PFSK-1 (cell line): ENCODE results near the gene SRD5A2.

Source experiments
- FOXP2 ChIP-seq: optimal IDR thresholded peaks from 2 replicates; pipeline ENCODE3; 2011; ENCODE audit warnings: borderline replicate concordance, control low read depth, inconsistent platforms; ENCODE audit not compliant: insufficient read depth; ENCODE audit errors: extremely low read length, extremely low read depth
- POLR2AphosphoS5 ChIP-seq: IDR thresholded peaks from 2 replicates; pipeline ENCODE4 v1.6.1; 2012; ENCODE audit warnings: low read depth, mild to moderate bottlenecking, control low read depth, low read length, moderate library complexity
- SIN3A ChIP-seq: IDR thresholded peaks from 2 replicates; pipeline ENCODE4 v1.6.1; 2012; ENCODE audit warnings: mild to moderate bottlenecking, low read length, moderate library complexity, borderline replicate concordance; ENCODE audit not compliant: insufficient read depth
- TAF1 ChIP-seq: IDR thresholded peaks from 2 replicates; pipeline ENCODE4 v1.6.1; 2012; ENCODE audit warnings: low read length, control low read depth, borderline replicate concordance; ENCODE audit not compliant: insufficient read depth
- TF ChIP-seq, protein P1 (sequence below), 2 experiments: IDR thresholded peaks; 2 replicates each; pipeline versions ENCODE4 v1.6.1 to v1.8.0; 2011 to 2012; ENCODE audit warnings: low read depth in 2 of 2, low read length in 2 of 2, control low read depth in 1 of 2, inconsistent platforms in 1 of 2, mild to moderate bottlenecking in 1 of 2, moderate library complexity in 1 of 2; ENCODE audit not compliant: insufficient read depth in 1 of 2

The SRD5A2 gene

DNA sequence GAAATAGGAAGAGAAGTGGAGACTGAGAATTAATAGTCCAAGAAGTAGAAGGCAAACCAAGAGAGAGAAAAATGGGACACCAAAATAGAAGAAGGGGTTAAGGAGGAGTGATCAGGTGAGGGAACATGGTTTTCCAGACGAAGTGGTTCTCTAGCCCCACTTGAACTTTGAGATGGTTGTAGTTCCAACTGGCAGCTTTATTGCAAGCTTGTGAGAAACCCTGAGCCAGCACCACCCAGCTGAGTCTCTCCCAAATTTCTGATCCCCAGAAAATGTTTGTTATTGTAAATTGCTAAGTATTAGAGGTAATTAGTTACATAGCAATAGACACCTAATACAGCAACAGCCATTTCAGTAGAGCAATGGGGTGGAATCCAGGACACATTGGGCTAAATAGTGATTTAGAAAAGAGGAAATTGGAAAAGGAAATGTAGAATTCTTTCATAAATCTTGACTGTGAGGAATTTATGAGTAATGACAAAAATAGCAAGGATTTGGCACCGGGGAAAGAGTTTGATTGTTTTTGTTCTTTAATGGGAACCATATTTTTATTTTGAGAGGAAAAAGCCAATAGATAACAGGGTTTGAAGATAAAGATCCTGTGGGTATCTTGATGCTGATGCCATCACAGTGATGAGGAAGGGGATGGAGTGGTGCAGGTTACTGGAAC, 104.1 kb downstream of the SRD5A2 start:
- TF ChIP-seq, protein P1, sequence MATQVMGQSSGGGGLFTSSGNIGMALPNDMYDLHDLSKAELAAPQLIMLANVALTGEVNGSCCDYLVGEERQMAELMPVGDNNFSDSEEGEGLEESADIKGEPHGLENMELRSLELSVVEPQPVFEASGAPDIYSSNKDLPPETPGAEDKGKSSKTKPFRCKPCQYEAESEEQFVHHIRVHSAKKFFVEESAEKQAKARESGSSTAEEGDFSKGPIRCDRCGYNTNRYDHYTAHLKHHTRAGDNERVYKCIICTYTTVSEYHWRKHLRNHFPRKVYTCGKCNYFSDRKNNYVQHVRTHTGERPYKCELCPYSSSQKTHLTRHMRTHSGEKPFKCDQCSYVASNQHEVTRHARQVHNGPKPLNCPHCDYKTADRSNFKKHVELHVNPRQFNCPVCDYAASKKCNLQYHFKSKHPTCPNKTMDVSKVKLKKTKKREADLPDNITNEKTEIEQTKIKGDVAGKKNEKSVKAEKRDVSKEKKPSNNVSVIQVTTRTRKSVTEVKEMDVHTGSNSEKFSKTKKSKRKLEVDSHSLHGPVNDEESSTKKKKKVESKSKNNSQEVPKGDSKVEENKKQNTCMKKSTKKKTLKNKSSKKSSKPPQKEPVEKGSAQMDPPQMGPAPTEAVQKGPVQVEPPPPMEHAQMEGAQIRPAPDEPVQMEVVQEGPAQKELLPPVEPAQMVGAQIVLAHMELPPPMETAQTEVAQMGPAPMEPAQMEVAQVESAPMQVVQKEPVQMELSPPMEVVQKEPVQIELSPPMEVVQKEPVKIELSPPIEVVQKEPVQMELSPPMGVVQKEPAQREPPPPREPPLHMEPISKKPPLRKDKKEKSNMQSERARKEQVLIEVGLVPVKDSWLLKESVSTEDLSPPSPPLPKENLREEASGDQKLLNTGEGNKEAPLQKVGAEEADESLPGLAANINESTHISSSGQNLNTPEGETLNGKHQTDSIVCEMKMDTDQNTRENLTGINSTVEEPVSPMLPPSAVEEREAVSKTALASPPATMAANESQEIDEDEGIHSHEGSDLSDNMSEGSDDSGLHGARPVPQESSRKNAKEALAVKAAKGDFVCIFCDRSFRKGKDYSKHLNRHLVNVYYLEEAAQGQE (IDR thresholded peaks at IDR 0.05; ENCODE audit: insufficient read depth in 1 of 2, low read depth in 2 of 2, low read length in 2 of 2) = no peak
- TF ChIP-seq FOXP2 (no peak), SIN3A (no peak), POLR2AphosphoS5 (no peak), TAF1 (no peak)

DNA sequence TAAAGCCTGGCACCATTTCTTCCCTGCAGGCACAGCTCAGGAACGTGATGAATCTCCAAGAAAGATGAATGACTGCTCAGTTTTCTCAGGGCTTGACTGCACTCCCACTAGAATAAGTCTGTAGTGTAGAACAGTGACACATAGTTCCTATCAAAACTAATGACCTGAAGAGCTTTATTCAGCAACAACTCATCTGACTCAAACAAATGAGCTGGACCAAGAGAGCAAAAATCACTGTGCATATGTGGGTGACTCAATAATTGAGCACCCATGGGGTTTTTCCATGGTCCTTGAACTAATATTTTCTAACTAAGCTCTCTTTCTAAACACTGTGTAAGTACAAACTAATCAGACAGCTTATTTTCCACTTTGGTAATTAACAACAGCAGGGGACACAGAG, 105.0 kb downstream of the SRD5A2 start:
- no peak for TF ChIP-seq TAF1
- TF ChIP-seq, protein P1 (IDR thresholded peaks at IDR 0.05; ENCODE audit: insufficient read depth in 1 of 2, low read depth in 2 of 2, low read length in 2 of 2) = no peak
- no peak for TF ChIP-seq FOXP2
- TF ChIP-seq SIN3A = no peak
- no peak for TF ChIP-seq POLR2AphosphoS5

DNA sequence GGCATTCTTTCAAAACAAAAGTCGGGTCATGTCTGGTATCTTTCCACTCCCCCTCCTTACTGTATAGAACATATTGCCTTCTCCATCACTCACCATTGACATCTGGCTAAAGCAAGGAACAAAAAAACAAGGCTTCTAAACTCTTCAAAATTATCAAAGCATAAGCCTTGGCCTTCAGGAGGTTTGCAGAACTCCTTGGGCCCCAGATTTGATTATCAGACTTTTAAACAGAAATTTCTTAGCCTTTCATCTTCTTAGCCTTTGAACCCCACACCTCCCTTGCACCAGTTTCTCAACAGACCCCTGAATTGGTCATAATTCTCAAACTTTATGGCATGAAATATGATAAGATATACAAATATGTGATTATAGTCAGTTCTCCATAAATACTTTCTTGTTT, 106.4 kb downstream of the SRD5A2 start:
- TF ChIP-seq SIN3A (no peak), POLR2AphosphoS5 (no peak), FOXP2 (no peak), TAF1 (no peak)
- TF ChIP-seq, protein P1 (IDR thresholded peaks at IDR 0.05; ENCODE audit: insufficient read depth in 1 of 2, low read depth in 2 of 2, low read length in 2 of 2) = no peak
